ENCODE data around the gene TAAR1.
"Not testable (repeated sequence)": the region's sequence is repeated elsewhere in the genome, so short reads cannot be mapped to it uniquely, and the experiment has no call there.

Gene TAAR1, protein sequence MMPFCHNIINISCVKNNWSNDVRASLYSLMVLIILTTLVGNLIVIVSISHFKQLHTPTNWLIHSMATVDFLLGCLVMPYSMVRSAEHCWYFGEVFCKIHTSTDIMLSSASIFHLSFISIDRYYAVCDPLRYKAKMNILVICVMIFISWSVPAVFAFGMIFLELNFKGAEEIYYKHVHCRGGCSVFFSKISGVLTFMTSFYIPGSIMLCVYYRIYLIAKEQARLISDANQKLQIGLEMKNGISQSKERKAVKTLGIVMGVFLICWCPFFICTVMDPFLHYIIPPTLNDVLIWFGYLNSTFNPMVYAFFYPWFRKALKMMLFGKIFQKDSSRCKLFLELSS

DNA sequence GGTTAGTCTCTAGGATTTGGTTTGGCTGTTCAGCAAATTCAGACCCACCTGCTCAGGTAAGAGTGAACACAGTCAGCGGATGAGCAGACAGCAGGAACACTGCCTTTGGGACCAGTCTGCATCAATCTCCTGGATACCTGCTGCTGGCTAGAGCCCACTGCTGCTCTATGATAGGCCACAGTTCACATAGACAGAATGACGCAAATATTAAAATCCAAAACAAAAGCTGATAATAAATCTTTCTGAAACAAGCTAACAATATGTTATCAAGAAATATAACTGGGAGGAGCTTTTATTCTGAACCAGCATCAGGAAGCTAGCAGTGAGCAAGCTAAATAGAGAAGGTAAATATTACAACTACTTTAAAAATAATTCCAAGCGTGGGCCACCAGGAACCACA lies at the start of gene TAAR1:
Gene TAAR1, minus strand, starts transcription at position 101 of the 400 bp plus-strand sequence. CDS start 13,179 bp downstream, outside the sequence.
- no peak for DNase-seq

DNA sequence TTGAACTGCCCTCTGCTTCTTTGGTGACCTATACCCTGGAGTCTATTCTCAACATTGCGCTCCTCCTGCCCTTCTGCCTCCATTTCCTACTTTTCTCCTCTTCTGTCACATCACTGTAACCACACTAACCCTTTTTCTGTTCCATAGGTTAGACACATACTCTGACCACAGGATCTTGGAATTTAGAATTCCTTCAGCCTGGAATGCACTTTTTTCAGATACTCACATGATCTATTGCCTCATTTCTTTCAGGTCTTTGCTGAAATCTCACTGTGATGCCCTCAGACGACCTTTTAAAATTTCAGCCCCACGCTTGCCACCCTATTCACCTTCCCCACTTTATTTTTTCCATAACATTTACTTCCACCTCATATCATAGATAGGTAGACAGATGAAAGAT lies 49.8 kb upstream of the TAAR1 start:
- no peak for DNase-seq

DNA sequence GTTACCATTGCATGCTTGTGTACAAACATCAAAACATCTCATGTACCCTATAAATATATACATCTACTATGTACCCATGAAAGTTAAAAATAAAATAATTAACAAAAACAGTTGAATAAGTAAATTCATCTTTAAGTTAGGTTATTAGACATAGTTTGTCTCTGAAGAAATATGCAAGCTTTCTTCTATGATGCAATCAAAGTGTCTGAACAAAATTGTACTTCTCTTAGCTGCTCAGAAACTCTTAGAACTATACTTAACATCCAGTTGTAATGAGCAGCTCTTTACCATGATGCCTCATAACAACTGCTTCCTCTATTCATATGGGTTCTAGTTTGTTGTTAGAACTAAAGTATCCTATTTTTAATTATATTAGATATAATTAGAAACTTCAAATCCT lies 49.0 kb upstream of the TAAR1 start:
- no peak for DNase-seq

DNA sequence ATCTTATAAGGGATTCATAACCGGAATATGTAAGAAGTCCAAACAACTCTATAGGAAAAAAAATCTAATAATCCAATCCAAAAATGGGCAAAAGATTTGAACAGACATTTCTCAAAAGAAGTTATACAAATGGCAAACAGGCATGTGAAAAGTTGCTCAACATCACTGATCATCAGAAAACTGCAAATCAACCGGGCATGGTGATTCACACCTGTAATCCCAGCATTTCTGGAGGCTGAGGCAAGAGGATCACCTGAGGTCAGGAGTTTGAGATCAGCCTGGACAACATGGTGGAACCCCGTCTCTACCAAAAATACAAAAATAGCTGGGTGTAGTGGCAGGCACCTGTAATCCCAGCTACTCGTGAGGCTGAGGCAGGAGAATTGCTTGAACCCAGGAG lies 47.8 kb upstream of the TAAR1 start:
- DNase-seq, result not testable (repeated sequence)

DNA sequence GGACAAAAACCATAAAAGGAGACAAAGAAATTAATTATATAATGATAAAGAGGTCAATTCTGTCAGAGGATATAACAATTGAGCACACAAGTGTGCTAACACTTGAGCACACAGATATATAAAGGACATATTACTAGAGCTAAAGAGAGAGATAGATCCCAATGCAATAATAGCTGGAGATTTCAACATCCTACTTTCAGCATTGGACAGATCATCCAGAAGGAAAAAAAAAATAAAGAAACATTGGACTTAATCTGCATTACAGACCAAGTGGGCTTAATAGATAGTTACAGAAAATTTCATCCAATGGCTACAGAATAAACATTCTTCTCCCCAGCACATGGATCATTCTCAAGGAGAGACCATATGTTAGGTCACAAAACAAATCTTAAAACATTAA lies 45.0 kb upstream of the TAAR1 start:
- no peak for DNase-seq

DNA sequence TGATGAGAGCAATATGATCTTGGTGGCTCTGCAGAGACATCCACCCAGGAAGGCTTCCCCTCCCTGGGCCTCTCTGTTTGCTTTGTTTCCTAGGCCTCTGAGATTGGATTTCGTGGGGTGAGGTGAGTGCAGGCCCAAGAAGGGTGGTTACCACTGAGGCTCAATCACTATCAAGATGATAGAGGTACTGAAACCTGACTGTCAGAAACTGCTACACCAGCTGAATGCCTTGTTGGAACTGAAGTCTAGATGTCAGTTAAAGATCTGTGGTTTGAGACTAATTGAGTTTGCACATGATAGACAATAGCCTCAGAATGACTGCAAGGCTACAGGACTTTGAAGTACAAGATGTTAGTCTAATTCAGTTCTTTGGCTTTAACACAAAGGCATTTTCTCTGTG lies 39.6 kb upstream of the TAAR1 start:
- DNase-seq, result no peak

DNA sequence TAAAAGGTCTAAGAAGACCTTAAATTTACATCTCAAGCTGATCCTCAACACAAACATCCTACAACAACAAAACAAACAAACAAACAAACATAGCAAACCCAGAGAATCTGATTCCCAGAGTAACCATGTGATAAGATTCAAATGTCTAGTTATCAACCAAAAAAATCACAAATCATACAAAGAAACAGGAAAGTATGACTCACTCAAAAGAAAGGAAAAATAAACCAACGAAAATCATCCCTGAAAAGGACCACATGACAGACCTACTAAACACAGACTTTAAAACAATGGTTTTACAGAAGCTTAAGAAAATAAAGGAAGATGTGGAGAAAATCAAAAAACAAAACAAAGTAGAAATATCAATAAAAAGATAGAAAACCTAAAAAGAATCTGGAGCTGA lies 36.8 kb upstream of the TAAR1 start:
- no peak for DNase-seq

DNA sequence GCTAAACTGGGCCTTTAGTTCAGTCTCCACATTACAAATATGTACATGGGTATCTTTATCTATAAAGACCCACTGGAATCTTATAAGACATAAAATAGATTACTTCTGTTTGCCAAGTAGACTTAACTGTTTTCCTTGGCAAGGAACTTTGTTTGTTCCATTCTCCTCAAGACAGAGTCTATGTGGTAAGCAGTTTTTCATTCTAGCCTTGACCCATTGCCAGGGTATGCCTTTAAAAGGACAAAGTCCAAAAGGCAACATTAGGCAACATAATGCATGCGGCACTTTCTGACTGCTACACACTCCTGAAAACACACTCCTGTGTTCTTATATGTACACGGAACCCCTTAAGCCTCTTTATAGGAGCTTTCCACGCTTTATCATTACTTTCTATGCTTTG lies 34.5 kb upstream of the TAAR1 start:
- DNase-seq, result no peak

DNA sequence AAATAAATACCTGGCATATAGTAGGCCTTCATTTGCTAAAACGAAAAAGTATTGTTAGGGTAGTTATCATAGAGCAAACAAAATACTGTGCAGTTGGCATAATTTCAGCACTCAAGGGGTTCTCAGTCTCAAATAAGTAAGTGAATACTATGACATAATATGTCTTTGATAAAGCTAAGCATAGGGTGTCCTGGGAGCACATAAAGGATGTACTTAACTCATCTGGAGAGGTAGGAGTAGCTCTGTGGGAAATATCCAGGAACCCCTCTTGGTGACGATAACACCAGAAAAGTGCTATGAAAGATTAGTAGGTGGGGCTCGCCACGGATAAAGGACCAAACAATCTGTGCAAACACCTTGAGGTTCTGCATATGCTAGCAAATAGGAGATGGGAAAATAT lies 31.7 kb upstream of the TAAR1 start:
- no peak for DNase-seq

DNA sequence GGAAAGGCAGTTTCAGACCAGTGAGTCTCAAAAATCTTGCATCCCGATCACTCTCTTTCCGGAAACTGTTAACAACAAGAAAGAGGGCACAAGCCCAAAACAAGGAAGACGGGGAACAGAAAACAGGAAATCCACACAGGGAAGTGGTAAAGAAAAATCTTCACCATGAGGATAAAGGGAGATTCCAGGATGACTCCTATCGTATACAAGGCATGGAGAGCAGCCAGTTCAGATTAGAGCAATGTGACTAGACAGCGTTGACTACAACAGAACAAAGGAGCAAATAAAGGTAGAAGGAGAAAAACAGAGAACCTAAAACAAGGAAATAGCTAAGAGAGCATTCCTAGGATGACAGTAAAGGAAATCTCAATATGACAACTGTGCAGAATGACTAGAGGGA lies 28.3 kb upstream of the TAAR1 start:
- no peak for DNase-seq

DNA sequence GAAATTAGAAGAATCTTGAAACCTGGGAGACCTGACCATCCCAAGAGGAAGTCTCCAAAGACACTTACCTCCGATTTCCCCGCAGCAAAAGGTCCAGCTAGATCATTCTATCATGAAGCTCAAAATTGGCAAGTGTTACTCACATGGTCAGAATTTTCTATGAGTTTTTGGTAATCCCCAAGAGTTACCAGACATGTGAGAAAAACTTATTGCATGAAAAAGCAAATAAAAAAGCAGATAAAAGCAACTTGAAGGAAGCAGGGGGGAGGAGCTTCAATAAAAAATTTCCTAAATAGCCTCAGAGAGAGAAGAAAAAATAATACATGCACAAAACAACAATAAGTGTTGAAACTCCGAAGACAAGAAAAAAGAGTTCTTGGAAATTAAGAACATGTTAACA lies 27.5 kb upstream of the TAAR1 start:
- no peak for DNase-seq

DNA sequence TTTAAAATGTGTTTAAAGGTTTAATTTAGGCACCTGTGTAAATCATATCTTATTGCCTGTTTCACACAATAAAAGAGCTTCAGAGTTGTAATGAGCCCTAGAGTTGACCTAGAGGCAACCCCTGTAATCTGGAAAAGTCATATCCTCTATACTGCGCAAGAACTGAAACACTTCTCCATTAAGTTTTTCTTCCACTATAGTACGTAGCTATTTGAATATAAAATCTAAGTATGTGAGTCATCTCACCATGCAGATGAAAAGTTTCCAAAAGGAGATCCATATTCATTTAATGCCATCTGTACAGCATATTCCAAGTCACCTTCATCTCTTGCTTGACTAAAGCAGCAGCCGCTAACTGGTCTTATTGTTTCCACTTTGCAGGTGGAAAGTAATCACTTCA lies 26.0 kb upstream of the TAAR1 start:
- no peak for DNase-seq

DNA sequence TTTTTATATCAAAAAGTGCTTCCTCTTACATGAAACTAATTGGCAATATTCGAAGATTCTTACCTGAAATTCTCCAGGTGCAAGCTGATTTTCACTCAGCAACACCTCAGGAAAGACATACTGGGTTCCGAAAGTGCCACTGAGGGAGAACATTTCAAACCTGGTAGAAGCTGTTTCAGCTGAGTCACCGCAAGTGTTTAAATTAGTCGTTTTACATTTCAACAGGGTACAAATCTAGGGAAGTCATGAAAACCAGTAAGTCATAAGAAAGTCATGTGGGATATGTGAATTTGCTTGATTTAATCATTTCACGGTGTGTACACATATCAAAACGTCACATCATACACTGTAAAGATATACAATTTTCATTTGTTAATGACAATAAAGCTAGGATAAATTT lies 25.3 kb upstream of the TAAR1 start:
- no peak for DNase-seq

DNA sequence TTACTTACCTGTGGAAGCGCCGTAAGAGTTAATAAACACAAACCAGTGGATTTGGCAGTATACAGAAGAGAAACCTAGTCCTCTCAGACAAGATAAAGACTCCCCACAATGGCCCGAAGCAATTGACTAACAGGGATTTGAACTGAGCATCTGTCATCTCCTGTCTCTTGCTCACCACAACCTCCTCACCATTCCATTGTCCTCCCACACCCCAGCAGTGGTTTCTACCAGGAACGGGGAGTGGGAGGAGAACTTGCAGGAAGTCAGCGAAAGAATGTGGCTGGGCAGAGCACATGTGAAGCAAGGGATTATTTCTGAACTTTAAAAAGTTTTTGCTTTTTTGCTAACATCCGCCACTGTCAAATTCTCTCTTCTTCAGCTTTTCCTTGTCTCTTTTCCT lies 24.6 kb upstream of the TAAR1 start:
- DNase-seq, result no peak

DNA sequence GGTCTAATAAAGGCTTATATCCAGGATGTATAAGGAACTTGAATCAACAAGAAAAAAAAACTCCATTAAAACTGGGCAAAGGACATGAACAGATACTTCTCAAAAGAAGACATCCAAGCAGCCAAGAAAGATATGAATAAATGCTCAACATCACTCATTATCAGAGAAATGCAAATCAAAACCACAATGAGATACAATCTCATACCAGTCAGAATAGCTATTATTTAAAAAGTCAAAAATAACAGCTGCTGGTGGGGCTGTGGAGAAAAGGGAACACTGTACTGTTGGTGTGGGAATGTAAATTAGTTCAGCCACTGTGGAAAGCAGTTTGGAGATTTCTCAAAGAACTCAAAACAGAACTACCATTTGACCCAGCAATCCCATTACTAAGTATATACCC lies 20.1 kb upstream of the TAAR1 start:
- not testable (repeated sequence) for DNase-seq

DNA sequence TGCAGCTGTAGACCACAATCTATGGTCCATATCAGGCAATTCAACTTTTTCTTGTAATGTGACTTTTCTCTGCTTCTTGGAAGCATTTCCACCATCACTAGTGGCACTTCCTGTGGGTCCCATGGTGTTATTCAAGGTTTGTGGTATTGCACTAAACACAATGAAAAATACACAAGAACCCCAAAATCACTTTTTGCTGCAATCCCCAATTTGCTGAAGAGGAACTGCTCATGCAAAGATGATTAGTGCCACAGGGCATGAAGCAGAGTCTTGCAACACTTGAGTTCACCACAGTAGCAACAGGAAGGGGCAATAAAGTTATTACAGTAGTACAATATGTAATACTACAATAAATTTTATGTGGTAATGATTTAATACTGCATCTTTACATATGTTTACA lies 16.8 kb upstream of the TAAR1 start:
- DNase-seq, result no peak

DNA sequence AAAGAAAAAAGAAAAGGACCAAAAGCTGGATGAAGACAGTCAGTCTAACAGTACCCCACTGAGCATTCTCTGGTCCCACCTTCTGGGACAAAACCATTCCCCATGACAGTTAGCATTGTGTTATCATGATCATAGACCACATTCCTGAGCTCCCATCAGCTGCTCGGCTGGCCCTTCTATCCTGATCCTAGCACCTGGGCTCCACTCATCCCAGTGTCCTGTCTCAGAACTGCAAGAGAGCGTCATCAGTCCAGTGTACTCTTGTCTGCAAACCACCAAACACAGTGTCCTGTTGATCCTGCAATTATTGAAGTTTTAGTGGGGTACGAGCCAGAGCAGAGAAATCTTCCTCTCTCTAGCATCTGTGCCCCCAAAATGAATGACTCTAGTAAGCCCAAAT lies 16.0 kb upstream of the TAAR1 start:
- DNase-seq, result no peak

DNA sequence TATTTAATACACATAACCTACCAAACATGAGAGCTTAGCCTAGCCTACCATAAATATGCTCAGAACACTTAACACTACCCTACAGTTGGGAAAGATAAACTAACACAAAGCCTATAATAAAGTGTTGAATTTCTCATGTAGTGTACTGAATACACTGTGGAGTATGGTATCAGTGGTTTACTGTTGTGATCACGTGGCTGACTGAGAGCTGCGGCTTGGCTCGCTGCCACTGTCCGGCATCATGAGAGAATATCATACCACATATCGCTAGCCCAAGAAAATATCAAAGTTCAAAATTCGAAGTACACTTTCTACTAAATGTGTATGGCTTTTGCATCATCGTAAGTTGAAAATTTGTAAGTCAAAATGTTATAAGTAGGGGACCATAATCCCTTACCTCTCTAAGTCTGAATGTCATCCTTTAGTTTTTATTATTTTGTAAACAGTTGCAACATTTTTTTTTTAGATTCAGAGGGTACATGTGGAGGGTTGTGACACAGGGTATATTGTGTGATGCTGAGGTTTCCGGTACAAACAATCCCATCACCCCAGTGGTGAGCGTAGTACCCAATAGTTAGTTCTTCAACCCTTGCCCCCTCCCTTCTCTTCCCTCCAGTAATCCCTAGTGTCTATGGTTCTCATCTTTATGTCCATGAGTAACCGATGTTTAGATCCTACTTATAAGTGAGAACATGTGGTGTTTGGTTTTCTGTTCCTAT lies 14.6 kb upstream of the TAAR1 start:
- no peak for DNase-seq

DNA sequence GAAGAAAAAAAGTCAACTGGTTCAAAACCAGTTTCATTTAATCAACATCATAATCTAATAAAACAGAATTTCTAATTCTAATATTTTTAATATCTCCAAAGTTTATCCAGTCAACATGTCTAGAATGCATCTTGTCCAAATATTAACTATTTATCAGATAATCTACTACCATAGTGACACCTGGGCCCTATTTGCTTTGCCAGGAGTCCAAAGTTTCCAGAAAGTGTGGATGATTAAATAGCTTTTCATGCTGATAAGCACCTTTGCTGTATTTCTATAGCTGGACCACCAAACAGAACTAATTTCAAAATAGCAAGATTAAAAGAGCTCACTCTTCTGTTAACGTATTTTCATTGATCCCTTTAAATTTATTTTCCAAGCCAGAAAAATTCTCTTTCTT lies 12.3 kb upstream of the TAAR1 start:
- DNase-seq, result no peak

DNA sequence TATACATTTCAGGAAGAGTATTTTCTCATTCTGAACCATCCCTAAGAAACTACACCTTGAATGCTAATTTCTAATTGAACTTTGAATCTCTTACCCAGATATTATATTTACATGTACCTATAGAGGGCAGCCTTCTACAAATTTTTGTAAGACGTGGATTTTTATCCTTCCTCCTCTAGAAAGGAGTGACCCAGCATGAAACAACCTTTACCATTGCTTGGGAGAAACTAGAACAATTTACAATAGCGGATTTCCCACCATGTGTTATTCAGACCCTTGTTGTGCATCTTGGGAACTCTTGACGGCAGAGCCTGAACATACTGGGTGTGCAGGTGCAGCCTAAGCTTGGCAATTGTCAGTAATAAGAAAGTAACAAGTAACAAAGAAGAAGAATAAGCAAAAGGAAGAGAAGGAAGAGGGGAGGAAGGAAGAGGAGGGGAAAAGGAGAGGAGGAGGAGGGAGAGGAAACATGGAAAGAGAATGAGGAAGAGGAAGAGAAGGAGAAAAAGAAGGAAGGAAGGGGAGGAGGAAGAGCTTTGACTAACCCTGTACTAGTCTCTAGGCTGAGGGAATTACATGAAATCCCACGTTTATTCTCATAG lies 10.8 kb upstream of the TAAR1 start:
- DNase-seq, result no peak

DNA sequence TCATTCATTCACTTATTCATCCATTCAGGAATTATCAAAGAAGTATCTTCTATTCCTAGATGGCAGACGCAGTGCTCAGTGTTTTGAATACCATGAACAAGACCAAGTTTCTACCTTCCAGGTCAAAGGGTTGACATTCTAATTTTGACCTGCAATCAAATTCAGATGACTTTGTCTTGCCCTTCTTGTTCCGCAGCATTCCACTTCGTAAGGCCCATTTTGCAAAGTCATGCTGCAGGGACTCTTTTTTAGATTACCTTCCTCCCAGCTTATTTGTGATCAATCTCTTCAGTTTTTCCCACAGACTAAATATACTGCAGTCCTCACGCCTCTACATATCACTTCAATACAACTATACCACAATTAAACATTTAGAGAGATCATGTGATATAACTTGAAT lies 7.1 kb upstream of the TAAR1 start:
- DNase-seq, result no peak

DNA sequence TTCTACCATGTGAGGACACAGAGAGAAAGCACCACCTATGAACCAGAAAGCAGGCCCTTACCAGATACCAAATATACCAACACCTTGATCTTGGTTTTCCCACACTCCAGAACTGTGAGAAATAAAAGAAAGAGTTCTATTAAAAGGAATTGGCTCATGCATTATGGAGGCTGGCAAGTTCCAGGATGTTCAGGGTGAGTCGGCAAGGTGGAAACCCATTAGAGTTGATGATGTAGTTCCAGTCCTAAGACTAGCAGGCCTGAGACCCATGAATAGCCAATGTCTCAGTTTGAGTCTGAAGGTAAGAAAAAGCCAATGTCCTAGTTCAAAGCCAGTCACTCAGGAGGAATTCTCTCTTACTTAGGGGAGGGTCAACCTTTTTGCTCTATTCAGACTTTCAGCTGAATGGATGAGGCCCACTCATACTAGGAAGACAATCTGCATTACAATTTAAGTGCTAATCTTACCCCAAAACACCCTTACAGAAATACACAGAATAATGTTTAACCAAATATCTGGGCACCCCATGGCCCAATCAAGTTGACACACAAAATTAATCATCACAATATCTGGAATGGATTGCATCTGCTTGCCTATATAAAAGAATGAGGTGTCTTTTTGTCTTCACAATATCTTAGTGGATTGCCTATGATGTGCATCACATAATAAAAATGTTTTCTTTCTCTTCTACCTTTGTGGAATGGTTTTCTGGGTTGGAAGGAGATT lies 5.5 kb upstream of the TAAR1 start:
- no peak for DNase-seq

DNA sequence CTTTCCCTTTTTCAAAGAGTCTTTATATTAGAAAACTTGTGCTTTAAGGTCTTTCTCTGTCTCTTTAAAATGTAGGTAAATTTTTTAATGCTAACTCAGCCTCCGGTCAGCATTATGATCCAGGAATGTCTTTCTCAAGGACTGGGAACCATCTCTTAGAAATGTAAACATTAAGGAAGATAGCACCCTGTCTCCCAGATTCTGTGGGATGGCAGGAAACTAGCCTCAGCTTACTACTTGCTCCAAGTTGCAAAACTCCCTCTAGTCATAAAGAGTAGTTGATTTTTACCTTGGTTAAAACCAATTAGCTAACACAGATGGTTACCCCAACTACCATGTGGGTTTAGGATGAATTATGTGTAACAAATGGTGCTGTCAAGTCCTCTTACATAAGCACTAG lies 4.7 kb upstream of the TAAR1 start:
- no peak for DNase-seq

DNA sequence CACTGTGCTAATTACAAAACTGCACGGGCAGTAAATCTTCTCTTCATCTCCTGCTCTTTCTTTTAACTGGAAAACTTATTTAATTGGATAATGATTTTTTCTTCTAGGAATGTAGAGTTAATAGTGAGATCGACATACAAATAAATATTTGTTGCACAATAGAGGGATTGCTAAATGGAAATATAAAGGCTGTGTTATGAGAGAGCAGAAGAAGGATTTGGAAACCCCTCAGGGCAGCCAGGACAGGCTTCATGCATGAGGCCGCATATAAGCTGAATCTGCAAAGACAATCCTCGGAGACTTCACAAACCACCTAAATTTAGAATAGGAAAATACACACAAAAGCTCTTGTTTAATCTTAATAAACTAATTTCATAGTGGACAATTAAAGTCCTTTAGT lies 2.9 kb upstream of the TAAR1 start:
- DNase-seq, result no peak
